GM21528 (cell line): ENCODE measurements around the gene CAMTA1.

ENCODE experiments used
- ATAC-seq: cut with Tn5 transposase; IDR thresholded peaks from one replicate; pipeline ENCODE4 v1.9.1; 2021; ENCODE audit warnings: mild to moderate bottlenecking, moderate library complexity; ENCODE audit not compliant: unreplicated experiment, low FRiP score

The CAMTA1 gene

GRCh38 chr1:7471836-7472235 is 686.6 kb downstream of the CAMTA1 start:
- ATAC-seq = no peak

GRCh38 chr1:7473223-7474142 is 688.2 kb downstream of the CAMTA1 start:
- no peak for ATAC-seq

DNA sequence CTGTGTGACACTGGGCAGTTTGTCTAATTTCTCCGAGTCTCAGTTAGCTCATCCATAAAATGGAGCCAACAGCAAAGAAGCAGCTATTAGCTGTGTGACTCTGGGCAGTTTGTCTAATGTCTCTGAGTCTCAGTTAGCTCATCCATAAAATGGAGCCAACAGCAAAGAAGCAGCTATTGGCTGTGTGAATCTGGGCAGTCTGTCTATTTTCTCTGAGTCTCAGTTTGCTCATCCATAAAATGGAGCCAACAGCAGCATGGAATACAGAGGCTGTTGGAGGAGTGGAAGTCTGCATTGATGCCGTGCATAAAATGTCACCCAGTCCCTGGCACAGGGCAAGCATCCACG is 688.9 kb downstream of the CAMTA1 start:
- no peak for ATAC-seq

DNA sequence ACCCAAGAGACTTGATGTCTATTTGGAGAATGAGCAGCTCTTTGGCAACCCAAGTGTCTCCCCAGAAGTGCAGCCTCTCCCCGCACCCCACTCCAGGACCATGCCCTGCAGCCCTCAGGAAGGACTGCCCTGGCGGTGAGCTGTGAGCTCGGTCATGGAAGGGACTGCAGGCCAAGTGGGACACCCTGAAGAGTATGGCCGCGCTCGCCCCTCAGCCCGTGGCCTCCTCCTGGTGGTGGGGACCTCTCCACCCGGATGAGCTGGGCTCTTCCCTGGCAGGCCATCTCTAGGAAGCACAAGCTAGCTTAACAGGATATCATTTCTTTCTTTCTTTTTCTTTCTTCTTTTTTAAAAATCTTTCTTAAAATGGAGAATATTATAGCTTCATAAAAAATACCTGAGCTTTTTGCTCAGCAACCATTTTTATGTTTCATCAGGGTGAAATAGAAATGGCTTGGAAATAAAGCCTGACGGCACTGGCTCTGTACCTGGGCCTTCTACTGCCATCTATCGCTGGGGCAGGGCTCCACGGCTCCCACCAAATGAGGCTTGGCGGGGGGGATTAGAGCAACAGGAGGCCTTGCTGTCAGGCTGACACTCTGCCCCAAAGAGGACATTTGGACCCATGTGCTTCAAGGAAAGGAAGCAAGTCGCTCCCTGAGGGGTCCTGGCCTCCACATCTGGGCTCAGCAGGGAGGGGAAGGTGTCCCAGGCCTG is 689.7 kb downstream of the CAMTA1 start:
- ATAC-seq = no peak

- ATAC-seq = no peak
Observed at GRCh38 chr1:7475691-7476090, 690.4 kb downstream of the CAMTA1 start.

GRCh38 chr1:7476402-7476801 is 691.1 kb downstream of the CAMTA1 start:
- no peak for ATAC-seq

DNA sequence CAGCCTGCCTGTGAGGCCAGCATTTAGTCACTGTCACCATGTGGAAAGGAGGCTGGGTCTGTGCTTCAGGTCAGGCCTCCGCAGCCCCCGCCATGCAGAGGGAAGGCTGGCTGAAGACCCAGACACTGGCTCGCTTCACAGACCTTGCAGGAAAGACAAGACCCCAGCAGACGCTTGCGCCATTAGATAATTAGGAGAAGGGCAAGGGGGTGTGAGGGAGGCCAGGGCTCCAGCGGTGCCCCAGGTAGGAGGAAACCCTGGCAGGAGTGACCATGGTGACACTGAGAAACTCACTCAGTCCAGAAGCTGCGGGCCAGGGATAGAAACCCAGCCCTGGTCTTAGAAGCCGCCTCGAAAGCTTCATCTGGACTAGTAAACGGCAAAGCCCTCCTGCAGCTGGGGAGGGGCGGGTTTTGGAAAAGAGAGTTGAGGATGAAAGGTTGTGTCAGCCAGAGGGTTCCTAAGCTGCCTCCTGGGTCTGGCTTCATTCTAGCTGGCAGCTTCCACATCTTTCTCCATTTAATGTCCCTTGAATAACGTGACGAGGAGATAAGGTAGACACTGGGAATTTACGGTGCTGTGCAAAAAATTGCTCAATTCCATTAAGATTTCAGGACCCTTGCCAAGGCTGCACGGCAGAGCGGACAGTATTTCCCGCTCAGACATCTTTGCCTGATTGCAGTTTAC is 691.8 kb downstream of the CAMTA1 start:
- ATAC-seq = no peak

- ATAC-seq = no peak
Observed at GRCh38 chr1:7477593-7477992, 692.3 kb downstream of the CAMTA1 start.

DNA sequence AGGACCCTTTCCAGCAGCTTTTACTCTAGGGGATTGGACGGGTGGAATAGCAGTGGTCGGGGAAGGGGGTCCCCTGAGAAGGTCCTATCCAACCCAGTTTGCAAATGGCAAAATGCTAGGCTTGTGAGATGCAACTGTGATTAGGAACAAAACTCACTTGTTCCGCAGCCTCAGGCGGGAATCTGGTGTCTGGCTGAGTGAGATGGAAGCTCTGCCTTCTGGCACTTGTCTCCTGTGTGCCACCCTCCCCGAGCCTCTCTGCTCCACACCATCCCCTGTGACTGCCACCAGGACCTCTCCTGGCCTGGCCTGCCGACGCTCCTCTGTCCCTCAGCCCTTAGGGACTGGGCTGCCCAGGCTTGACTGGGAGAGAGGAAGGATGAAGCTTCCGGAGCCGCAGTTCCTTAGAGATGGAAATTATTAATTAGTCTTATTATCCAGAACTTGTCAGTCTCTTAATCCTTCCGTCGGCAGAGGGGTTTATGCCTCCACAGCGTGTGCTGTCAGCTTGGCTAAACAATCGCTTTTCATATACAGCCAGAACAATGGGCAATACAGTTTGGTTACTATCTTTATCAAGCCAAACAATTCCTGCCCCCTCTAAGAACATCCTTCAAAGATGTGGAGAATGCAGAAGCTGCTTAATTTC is 693.0 kb downstream of the CAMTA1 start:
- ATAC-seq = no peak

GRCh38 chr1:7478809-7479499 is 693.7 kb downstream of the CAMTA1 start:
- ATAC-seq = no peak

GRCh38 chr1:7479571-7479970 is 694.3 kb downstream of the CAMTA1 start:
- no peak for ATAC-seq

GRCh38 chr1:7481194-7481593 is 695.9 kb downstream of the CAMTA1 start:
- ATAC-seq = no peak

GRCh38 chr1:7482077-7482476 is 696.8 kb downstream of the CAMTA1 start:
- no peak for ATAC-seq

GRCh38 chr1:7482772-7483495 is 697.7 kb downstream of the CAMTA1 start:
- ATAC-seq = no peak

- no peak for ATAC-seq
Observed at GRCh38 chr1:7483634-7484383, 698.6 kb downstream of the CAMTA1 start.

DNA sequence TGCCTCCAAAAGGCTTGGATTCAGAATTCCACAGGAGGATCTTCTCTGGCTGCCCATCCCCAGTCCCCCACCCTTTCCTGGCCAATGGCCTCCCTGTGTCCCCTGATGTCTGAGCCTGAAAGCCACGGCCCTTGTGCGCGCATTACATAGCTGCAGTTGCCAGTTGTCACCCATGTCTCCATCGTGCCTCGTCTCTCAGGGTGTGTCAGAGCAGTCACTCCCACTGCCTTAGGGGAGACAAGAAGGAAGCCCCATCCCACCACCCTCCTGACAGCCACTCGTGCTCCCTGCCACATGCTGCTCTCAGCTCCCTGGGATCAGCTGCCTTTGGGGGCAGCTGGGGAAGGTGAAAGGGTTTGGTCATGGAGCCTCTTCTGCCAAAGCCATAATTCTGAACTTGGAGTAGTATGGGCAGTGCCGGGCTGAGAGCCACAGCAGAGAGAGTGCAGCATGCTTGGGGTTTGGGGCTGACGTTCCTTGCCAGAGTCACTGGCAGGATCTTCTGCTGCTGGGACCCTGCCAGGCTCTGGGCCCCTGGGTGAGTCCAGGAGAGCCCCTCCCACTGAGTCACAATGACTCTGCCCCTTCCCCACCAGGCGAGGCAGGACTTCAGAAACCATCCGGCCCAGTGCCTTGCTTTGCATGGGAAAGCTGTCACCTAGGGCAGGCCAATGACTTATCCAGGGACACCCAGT is 700.0 kb downstream of the CAMTA1 start:
- no peak for ATAC-seq

DNA sequence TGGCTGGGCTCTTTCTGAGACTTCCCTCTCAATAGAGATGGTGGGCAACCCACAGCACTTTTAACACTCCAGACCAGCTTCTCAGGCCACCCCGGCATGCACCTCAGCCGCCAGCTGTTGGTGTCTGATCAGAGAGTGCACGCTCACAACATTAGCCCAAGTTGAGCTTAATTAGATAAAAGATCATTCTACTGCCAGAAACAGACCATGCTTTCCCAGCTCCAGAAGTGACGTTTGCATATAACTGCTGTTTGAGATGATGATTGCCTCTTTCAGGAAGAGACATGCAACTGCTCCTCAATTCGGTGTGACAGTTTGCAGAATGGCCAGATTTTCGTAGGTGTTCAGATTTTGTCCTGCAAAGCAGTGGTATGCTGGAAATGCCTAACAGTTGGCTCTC is 700.6 kb downstream of the CAMTA1 start:
- no peak for ATAC-seq

GRCh38 chr1:7487766-7488474 is 702.7 kb downstream of the CAMTA1 start:
- ATAC-seq = no peak
